HAP-1 (cell line): Measurements from ENCODE around the gene CST11.

Experiments
- DNase-seq, 2 experiments: peaks; one replicate each; pipeline ENCODE4 v3.0.0-alpha.2; 2016 to 2020; ENCODE audit warnings: low spot score in 2 of 2
- H3K27me3 ChIP-seq: fragments of 250-450 bp; sonication (Bioruptor Pico); 2 replicates; pipeline ENCODE4 v1.5.1; 2020; ENCODE audit warnings: low read depth, mild to moderate bottlenecking, moderate library complexity
- H3K36me3 ChIP-seq: fragments of 250-450 bp; sonication (Bioruptor Pico); replicated peaks from 2 replicates; pipeline ENCODE4 v1.5.1; 2020; ENCODE audit warnings: mild to moderate bottlenecking
- H3K4me1 ChIP-seq: fragments of 250-450 bp; sonication (Bioruptor Pico); 2 replicates; pipeline ENCODE4 v1.5.1; 2020; ENCODE audit warnings: mild to moderate bottlenecking
- H3K4me3 ChIP-seq: fragments of 250-450 bp; sonication (Bioruptor Pico); 2 replicates; pipeline ENCODE4 v1.5.1; 2020; ENCODE audit warnings: mild to moderate bottlenecking, moderate library complexity
- H3K9me3 ChIP-seq: fragments of 250-450 bp; sonication (Bioruptor Pico); 2 replicates; pipeline ENCODE4 v1.5.1; 2020; ENCODE audit warnings: mild to moderate bottlenecking, moderate library complexity
- in situ Hi-C: fragments of 300-500 bp; cut with MboI; formaldehyde crosslinking; loops from 3 replicates; pipeline ENCODE4 v1.14.3; 2020; ENCODE audit warnings: low sequenced_read_pairs, inconsistent platforms, mixed read lengths

The CST11 gene

GRCh38 chr20:23446505-23446904, 6.2 kb downstream of the CST11 start:
- peak; percentile 14 to 80 for DNase-seq
- H3K4me1 ChIP-seq = no peaks in the 10 kb centered on the region
- H3K27me3 ChIP-seq = no peaks in the 10 kb centered on the region
- no peak overlapping the region for H3K4me3 ChIP-seq
- in situ Hi-C loops = no loop called here
- H3K9me3 ChIP-seq = no peaks in the 10 kb centered on the region
- H3K36me3 ChIP-seq = no peaks in the 10 kb centered on the region

- H3K27me3 ChIP-seq = no peaks in the 10 kb centered on the region
- in situ Hi-C loops = no loop called here
Measured at GRCh38 chr20:23445596-23446217, 7.0 kb downstream of the CST11 start.

GRCh38 chr20:23444859-23445258, 7.8 kb downstream of the CST11 start:
- Histone ChIP-seq H3K9me3 (no peaks in the 10 kb centered on the region), H3K27me3 (no peaks in the 10 kb centered on the region), H3K4me1 (no peaks in the 10 kb centered on the region), H3K36me3 (no peaks in the 10 kb centered on the region), H3K4me3 (no peak overlapping the region)
- in situ Hi-C loops = loop anchor here (5.0 kb wide), 1 partner anchor 167 kb away; no protein-coding TSS in a partner anchor
- DNase-seq = no peak

More at GRCh38 chr20:23445596-23446217, 7.0 kb downstream of the CST11 start:
- DNase-seq = no peak
- Histone ChIP-seq H3K36me3 (no peaks in the 10 kb centered on the region), H3K9me3 (no peaks in the 10 kb centered on the region), H3K4me1 (no peaks in the 10 kb centered on the region), H3K4me3 (no peak overlapping the region)

GRCh38 chr20:23442436-23442835, 10.2 kb downstream of the CST11 start:
- in situ Hi-C loops = loop anchor here (5.0 kb wide), 1 partner anchor 170 kb away; no protein-coding TSS in a partner anchor
- H3K36me3 ChIP-seq = no peaks in the 10 kb centered on the region
- no peaks in the 10 kb centered on the region for H3K4me1 ChIP-seq
- DNase-seq = no peak
- no peak overlapping the region for H3K4me3 ChIP-seq
- no peaks in the 10 kb centered on the region for H3K27me3 ChIP-seq
- H3K9me3 ChIP-seq = no peaks in the 10 kb centered on the region

GRCh38 chr20:23441850-23442313, 10.8 kb downstream of the CST11 start:
- in situ Hi-C loops = loop anchor here (5.0 kb wide), 1 partner anchor 170 kb away; no protein-coding TSS in a partner anchor
- Histone ChIP-seq H3K4me1 (no peaks in the 10 kb centered on the region), H3K27me3 (no peaks in the 10 kb centered on the region), H3K36me3 (no peaks in the 10 kb centered on the region), H3K4me3 (no peak overlapping the region), H3K9me3 (no peaks in the 10 kb centered on the region)
- DNase-seq = peak; percentile 69 to 87

GRCh38 chr20:23440004-23440403, 12.7 kb downstream of the CST11 start:
- H3K27me3 ChIP-seq = no peaks in the 10 kb centered on the region

GRCh38 chr20:23438661-23439060, 14.0 kb downstream of the CST11 start:
- in situ Hi-C loops = no loop called here
- Histone ChIP-seq H3K4me3 (no peak overlapping the region), H3K9me3 (no peaks in the 10 kb centered on the region), H3K4me1 (no peaks in the 10 kb centered on the region), H3K27me3 (no peaks in the 10 kb centered on the region), H3K36me3 (no peaks in the 10 kb centered on the region)
- no peak for DNase-seq

More at GRCh38 chr20:23440004-23440403, 12.7 kb downstream of the CST11 start:
- DNase-seq = no peak
- in situ Hi-C loops = loop anchor here (5.0 kb wide), 1 partner anchor 172 kb away; no protein-coding TSS in a partner anchor
- Histone ChIP-seq H3K36me3 (no peaks in the 10 kb centered on the region), H3K4me1 (no peaks in the 10 kb centered on the region), H3K9me3 (no peaks in the 10 kb centered on the region), H3K4me3 (no peak overlapping the region)

- no peaks in the 10 kb centered on the region for H3K27me3 ChIP-seq
- H3K4me1 ChIP-seq = no peaks in the 10 kb centered on the region
- no peaks in the 10 kb centered on the region for H3K36me3 ChIP-seq
- no peak for DNase-seq
- no peaks in the 10 kb centered on the region for H3K9me3 ChIP-seq
- no peak overlapping the region for H3K4me3 ChIP-seq
- in situ Hi-C loops = no loop called here
Measured at GRCh38 chr20:23437126-23437899, 15.4 kb downstream of the CST11 start.

GRCh38 chr20:23436681-23437080, 16.0 kb downstream of the CST11 start:
- DNase-seq = no peak
- H3K4me1 ChIP-seq = no peaks in the 10 kb centered on the region
- in situ Hi-C loops = no loop called here
- H3K4me3 ChIP-seq = no peak overlapping the region
- no peaks in the 10 kb centered on the region for H3K9me3 ChIP-seq
- no peaks in the 10 kb centered on the region for H3K36me3 ChIP-seq
- no peaks in the 10 kb centered on the region for H3K27me3 ChIP-seq

- no peaks in the 10 kb centered on the region for H3K36me3 ChIP-seq
- H3K27me3 ChIP-seq = no peaks in the 10 kb centered on the region
- H3K4me3 ChIP-seq = no peak overlapping the region
- DNase-seq = no peak
- in situ Hi-C loops = no loop called here
- H3K4me1 ChIP-seq = no peaks in the 10 kb centered on the region
- no peaks in the 10 kb centered on the region for H3K9me3 ChIP-seq
Measured at GRCh38 chr20:23435626-23436539, 16.8 kb downstream of the CST11 start.

GRCh38 chr20:23434521-23435313, 18.0 kb downstream of the CST11 start:
- DNase-seq = no peak
- Histone ChIP-seq H3K4me3 (no peak overlapping the region), H3K4me1 (no peaks in the 10 kb centered on the region), H3K27me3 (no peaks in the 10 kb centered on the region), H3K9me3 (no peaks in the 10 kb centered on the region), H3K36me3 (no peaks in the 10 kb centered on the region)
- in situ Hi-C loops = no loop called here

GRCh38 chr20:23433628-23434027, 19.0 kb downstream of the CST11 start:
- in situ Hi-C loops = no loop called here
- DNase-seq = no peak
- Histone ChIP-seq H3K9me3 (no peaks in the 10 kb centered on the region), H3K27me3 (no peaks in the 10 kb centered on the region), H3K36me3 (no peaks in the 10 kb centered on the region), H3K4me1 (no peaks in the 10 kb centered on the region), H3K4me3 (no peak overlapping the region)

GRCh38 chr20:23425129-23425528, 27.5 kb downstream of the CST11 start:
- Histone ChIP-seq H3K4me1 (peaks cover 6% of the 10 kb centered on the region), H3K9me3 (no peaks in the 10 kb centered on the region), H3K4me3 (no peak overlapping the region), H3K36me3 (no peaks in the 10 kb centered on the region), H3K27me3 (no peaks in the 10 kb centered on the region)
- in situ Hi-C loops = no loop called here
- no peak for DNase-seq
